Dermis microvascular lymphatic vessel endothelial cell (primary cell): Measurements from ENCODE around the gene LRRC42. TPM values are rescaled to one million over a fixed set of nuclear protein-coding genes. Genes with fewer than 3 reads are reported as not detected.
A peak's percentile ranks its signal among the peaks of the same experiment; 100 is the strongest.
"Not testable (repeated sequence)": the region's sequence is repeated elsewhere in the genome, so short reads cannot be mapped to it uniquely, and the experiment has no call there.

Source experiments
- DNase-seq, 2 donors: peaks; one replicate each; pipeline versions ENCODE4 v3.0.0 to v3.0.0-alpha.2; 2010; ENCODE audit warnings: low read depth in 2 of 2
- total RNA-seq: library from RNA; depleted of rRNA; stranded (reverse); fragments of >200 nt; gene quantifications from 2 replicates; pipeline ENCODE4 v1.2.1, GENCODE V29; 2014

LRRC42 gene
- total RNA-seq, 1 donor from 2014 or later = 18.2 TPM

DNA sequence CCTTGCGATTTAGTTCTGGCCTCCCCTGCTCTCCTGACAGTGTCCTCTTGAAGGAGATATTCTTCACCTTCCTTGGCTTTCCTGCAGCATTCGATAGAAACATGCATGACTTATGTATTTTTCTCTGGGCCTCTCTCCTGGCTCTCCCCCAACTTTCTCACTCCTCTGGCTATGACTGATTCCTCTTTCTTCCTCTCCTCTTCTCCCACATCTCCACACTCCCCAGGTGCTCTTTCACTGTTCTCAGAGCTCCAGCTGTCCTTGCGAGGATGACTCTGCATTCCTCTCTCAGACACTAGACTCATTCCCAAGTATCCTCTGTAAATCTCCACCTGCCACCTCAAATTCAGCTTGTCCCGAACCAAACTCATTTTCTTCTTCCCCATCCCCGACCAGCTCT lies 18.0 kb downstream of the LRRC42 start:
- DNase-seq = no peak

DNA sequence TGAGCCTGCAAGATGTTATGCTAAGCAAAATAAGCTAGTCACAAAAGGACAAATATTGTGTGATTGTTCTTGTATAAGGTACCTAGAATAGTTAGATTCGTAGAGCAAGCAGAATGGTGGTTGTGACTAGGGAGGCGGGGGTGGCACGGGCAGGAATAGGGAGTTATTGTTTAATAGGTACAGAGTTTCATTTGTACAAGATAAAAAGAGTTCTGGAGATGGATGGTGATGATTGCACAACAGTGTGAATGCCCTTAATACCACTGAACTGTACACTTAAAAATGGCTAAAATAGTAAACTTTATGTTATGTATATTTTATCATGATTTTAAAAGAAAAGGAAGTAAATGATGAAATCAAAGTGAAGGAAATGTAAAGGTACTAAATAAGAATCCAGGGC lies 20.6 kb downstream of the LRRC42 start:
- no peak for DNase-seq

DNA sequence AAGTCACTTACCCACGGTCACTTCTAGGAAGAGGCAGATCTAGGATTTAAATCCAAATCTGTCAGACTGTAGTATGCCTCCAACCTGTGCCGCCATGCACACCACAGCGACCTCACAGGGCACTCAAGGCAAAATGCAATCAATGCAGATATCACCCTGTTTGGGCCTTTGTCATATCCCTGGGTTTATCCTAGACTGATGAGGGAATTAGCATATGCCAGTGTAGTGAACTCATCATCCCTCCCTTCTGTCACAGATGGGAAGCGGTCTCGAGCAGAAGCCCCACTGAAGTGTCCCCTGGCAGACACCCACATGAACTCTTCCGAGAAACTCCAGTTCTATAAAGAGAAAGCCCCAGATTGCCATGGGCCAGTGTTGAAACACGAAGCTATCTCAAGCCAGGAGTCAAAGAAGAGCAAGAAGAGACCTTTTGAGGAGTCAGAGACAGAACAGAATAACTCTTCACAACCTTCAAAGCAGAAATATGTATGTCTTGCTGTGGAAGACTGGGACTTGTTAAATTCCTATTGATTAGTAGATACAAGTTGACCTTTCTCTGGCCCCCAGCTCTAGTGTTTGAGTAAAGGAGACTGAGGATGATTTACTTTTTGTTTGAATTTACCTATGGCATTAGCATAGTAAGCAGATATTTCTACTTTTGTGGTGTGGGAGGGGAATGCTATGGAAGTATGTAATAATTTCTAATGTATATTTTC lies 21.4 kb downstream of the LRRC42 start:
- DNase-seq = no peak

DNA sequence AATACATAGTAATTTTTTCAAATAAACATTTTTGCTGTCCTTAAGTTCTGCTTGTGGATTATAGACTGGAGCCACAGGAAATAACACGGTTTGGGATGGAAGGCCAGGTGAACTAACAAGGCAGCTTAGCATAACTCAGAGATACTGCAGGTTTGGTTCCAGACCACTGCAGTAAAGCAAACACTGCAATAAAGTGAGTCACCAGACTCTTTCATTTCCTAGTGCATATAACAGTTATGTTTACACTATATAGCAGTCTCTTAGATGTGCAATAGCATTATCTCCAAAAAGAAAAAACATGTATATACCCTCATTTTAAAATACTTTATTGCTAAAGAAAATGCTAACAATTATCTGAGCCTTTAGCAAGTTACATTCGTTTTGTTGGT lies 22.0 kb downstream of the LRRC42 start:
- peak in 1 of 2 donors; percentile 21 for DNase-seq

DNA sequence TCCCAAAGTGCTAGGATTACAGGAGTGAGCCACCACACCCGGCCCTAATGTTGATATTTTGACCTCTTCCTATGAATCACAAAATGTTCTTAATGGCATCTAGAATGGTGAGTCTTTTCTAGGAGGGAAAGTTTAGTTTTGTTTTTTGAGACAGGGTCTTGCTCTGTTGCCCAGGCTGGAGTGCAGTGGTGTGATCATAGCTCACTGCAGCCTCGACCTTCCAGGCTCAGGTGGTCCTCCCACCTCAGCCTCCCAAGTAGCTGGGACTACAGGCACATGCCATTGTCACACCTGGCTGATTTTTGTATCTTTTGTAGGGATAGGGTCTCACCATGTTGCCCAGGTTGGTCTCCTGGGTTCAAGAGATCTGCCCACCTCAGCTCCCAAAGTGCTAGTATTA lies 23.2 kb downstream of the LRRC42 start:
- not testable (repeated sequence) for DNase-seq

DNA sequence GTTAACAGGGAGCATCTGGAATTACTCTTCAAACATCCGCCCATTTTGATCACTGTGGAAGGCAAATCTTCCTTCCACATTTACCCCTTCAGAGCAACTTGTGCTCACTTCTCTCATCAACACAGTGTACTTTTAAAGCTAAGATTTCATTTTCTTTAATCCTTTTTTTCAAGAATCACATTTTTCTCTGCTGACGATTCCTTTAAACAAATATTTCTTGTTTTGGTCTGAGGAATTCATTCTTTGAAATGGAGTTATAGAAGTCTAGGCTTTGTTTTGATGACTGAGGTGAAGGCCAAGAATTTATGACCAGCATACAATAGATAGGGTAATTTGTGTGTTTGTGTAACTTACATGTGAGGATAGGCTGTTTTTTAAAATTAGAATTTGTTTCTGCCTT lies 25.6 kb downstream of the LRRC42 start:
- no peak for DNase-seq

DNA sequence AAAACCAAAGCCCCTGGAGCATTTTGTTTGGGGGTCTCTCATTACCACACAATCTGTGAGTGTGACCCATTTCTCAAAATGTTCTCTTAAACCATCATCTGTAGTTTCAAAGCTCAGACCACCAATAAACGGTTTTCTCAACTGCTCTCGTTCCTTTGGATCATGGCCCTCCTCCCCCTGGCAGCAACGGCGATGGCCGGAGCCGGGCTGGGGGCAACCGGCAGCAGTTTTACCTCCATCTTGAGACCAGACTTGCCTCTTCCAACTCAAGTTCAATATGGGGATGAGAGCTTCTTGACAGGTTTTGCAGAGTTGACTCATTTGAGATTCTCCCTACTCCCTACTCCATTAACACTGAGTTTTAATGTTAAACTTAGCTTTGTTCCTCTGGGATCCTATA lies 29.7 kb downstream of the LRRC42 start:
- no peak for DNase-seq

DNA sequence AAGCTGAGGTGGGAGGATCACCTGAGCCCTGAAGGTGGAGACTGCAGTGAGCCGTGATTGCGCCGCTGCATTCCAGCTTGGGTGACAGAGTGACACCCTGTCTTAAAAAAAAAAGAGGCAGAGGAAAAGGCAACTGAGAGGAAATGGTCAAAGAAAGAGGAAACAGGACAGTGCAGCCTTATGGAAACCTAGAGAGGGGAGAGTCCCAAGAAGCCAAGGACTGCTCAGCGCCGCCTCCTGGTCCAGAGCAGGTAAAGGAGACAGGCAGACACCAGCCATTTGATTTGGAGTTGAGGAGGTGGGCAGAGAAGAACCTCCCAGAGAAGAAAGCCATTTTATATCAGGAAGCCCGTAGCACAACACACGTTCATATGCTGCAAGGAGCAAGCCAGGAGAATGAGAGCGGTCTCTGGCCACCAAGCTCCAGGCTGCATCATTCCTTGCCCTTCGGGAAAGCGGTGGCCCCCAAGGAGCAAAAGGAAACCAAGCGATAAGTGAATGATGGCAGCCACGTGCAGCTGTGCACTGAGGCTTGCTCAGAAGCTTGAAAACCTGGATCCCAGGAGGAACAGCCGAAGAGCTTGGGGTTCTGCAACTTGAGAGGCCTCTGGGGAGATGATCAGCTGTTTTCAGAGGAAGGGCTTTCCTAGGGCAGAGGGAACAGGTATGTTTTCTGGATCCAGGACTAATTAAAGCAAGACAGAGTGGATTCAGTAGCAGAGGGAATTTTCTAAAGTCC lies 33.7 kb downstream of the LRRC42 start:
- DNase-seq = no peak

DNA sequence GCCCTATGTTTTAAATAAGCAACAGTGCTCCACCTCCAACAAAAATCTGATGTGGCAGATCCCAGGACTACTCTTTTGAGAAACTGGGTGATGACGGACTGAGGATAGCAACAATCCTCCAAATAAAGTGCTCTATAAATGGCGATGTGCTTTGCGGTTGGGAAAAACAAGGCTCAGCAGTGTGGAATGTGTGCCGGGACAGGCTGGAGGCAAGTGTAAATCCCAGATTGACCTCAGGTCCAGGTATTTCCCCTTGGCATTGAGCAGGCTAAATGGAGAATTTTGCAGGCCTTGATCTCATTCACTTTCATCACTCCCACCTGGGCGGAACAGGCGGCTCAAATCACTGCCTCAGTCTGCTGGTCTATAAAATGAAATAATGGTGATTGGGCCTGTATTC lies 35.1 kb downstream of the LRRC42 start:
- DNase-seq = no peak

DNA sequence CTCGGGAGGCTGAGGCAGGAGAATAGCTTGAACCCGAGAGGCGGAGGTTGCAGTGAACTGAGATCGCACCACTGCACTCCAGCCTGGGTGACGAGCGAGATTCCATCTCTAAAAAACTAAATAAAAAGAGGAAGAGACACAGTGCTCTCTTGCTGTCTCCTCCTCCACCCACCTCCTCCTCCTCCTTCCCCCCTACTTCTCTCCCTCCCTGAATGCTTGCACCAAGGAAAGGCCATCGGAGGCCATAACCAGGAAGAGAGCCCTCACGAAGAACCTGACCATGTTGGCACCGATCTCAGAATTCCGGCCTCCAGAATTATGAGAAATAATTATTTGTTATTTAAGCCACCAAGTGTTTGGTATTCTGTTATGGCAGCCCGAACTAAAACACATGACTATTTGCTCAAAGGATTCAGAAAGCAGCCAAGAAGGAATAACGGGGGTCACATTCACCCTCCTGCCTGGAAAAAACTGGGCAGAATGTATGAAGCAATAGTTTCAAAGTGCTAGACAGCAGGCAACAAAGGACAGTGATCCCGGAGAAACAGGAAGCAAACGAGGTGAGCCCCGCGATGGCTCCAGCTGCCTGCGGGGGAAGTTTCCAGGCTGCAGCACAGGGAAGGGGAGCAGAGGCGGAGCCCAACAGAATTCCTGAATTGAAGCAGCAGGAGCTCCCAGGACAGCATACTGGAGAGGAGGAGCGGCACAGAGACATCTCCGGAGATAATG lies 36.0 kb downstream of the LRRC42 start:
- peak; percentile 34 to 38 for DNase-seq

DNA sequence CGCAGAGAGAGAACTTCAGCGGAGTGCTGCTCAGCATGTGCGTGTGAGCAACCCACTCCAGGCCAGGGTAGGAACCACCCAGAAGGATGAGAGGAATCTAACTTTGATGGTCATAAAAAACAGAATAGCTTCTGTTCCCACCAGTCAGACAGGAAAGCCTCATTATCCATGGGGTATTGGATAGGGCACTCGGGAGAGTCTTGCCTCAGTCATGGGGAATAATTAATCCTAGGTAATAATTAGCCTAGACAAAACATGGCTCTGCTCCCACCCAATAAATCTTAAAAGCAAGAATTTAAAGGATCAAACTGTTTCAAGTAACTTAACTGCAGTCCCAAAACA lies 36.6 kb downstream of the LRRC42 start:
- no peak for DNase-seq

DNA sequence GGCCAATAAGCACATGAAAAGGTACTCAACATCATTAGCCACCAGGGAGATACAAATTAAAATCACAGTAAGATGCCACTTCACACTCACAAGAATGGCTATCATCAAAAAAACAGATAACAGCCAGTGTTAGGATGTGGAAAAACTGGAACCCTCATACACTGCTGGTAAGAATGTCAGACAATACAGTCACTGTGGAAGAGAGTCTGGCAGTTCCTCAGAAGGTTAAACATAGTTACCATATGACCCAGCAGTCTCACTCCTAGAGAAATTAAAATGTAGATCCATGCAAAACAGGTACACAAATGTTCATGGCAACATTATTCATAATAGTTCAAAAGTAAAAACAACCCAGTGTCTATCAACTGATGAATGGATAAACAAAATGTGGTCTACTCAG lies 38.6 kb downstream of the LRRC42 start:
- DNase-seq = no peak

DNA sequence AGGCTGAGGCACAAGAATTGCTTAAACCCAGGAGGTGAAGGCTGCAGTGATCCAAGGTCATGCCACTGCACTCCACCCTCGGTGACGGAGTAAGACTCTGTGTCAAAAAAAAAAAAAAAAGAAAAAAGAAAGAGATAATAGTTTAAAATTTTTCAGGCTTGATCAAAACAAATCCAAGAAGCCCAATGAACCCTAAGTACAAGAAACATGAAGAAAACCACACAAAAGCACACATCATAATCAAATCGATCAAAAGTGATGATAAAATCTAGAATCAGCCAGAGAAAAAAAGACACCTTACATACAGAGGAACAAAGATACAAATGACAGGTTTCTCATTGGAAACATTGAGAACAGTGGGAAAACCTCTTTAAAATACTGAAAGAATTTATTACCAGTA lies 40.3 kb downstream of the LRRC42 start:
- DNase-seq = no peak

DNA sequence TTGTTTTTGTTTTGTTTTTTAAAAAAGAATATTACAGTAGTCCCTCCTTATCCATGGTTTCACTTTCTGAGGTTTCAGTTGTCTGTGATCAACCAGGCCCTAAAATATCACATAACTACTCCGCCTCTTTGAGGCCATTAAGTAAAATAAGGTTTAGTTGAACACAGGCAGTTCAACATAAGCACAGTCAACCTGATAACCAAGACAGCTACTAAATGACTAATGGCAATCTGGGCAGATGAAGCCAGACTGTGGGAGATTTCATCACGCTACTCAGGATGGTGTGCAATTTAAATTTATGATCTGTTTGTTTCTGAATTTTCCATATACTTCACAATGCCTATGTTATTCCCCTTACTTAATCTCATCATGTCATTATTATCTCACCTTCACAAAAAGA lies 41.7 kb downstream of the LRRC42 start:
- no peak for DNase-seq

DNA sequence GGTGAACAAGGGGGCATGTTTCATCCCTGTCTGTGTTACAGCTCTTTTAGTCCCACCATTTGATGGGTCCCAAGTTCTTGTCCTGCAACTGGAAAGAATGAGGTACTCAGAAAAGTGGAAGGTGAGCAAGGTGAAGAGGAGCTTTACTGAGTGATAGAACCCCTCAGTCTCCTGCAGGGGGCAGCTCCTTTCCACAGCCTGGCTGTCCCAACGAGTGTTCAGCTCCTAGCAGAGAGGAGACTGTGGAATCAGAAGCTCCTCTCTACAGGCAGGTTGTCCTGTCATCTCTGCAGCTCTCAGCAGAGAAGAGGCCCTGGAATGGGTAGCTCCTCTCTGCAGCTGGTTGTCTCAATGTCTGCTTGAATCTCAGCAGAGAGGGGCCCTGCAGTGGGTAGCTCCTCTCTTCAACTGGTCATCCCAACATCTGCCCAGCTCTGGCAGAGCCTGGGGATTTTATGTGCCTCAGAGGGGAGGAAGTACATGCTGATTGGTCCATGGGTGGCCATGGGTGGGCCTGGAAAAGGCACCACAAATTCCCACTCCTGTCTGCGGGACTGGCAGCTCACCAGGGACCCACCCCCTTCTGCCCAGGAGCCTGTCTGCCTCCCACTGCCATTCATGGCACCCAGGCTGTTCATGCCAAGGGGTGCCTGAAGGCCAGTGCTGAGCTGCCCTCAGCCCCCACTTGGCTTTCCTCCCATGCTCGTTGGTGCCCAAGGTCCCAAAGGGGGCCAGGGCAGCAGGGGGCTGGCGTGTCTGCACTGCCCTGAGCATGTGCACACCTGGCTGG lies 46.1 kb downstream of the LRRC42 start:
- peak in 1 of 2 donors; percentile 11 for DNase-seq

DNA sequence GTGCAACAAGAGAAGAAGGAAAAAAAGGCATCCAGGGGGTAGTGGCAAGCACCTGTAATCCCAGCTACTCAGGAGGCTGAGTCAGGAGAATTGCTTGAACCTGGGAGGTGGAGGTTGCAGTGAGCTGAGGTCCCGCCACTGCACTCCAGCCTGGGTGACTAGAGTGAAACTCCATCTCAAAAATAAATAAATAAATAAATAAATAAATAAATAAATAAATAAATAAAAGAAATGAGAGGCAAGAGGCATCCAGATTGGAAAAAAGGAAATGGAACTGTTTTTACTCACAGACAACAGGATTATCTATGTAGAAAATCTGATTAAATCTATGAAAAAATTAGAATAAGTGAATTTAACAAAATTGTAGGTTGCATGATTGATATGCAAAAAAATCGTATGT lies 48.4 kb downstream of the LRRC42 start:
- not testable (repeated sequence) for DNase-seq

DNA sequence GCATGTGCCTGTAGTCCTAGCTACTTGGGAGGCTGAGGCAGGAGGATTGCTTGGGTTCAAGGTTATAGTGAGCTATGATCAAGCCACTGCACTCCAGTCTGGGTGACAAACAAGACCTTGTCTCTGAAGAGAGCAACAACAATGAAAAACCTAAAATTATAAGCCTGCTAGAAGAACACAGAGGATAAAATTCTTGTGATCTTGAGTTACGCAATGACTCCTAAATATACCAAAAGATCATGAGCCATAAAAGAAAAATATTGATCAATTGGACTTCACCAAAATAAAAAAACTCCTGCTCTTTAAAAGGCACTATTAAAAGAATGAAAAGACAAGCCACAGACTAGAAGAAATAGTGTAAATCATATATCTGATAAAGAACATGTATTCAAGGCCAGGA lies 49.5 kb downstream of the LRRC42 start:
- DNase-seq = no peak

DNA sequence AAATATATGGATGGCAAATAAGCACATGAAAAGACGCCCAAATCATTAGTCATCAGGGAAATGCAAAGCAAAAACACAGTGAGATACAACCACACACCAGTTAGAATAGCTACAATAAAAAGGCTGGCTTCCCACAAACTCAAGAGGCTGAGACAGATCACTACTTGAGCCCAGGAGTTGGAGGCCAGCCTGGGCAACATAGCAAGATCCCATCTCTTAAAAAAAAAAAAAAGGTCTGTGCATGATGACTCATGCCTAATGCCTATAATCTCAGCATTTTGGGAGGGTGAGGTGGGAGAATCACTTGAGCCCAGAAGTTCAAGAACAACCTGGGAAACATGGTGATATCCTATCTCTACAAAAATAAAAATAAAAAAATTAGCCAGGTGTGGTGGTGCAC lies 52.1 kb downstream of the LRRC42 start:
- DNase-seq = no peak

DNA sequence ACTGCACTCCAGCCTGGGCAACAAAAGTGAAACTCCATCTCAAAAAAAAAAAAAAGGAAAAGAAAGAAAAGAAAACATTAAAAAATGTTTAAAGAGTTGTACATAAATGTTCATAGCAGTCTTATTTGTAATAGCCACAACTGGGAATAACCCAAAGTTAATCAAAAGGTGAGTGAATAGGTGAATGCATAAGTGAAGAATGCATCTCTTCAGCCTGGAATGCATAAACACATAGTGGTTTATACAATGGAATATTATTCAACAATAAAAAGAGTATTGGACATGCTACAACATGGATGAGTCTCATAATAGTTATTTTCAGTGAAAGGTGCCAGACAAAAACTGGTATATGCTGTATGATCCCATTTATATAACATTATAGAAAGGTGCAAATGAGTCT lies 53.8 kb downstream of the LRRC42 start:
- no peak for DNase-seq

DNA sequence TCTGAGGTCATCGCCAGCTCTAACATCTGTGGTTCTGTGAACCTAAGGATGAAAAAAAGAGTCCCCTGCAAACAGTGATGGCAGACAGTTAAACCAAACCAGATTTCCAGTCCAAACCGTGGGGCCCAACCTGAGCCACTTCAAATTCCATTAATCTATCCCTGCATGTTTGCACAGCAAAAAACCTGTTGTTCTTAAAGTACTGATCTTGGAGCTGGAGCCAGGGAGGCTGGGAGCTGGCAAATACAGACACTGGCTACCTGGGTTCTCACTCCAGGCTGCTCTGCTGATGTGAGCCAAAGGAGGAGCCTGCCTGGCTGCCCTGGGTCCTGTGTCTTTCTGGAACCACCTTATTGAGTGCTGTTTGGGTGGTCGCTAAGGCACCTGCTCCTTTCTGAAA lies 55.4 kb downstream of the LRRC42 start:
- no peak for DNase-seq

DNA sequence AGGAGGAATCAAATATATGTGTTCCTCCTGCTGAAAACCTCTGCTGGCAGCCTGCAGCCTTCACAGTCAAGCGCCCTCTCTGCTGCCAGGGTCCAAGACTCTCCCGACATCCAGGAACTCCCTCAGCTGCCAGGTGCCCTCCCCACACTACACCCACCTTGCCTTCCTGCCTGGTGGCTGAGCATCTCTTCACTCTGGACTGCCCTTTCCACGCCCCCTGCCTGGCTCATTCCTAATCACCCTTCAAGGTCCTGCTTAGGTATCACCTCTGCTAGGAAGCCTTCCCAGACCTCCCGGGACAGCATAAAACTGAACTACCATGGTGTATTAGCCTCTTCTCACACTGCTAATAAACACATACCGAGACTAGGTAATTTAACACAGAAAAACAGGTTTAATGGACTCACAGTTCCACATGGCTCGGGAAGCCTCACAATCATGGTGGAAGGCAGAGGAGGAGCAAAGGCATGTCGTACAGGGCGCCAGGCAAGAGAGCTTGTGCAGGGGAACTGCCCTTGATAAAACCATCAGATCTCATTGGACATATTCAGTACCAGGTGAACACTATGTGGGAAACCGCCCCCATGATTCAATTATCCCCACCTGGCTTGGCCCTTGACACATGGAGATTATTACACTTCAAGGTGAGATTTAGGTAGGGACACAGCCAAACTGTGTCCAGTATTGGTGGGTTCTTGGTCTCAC lies 56.5 kb downstream of the LRRC42 start:
- no peak for DNase-seq
